Loucy (cell line): ENCODE results near the gene SLC13A1.

ENCODE experiments used
- H2AFZ ChIP-seq: fragments of 200-600 bp; sonication (generic); 2 replicates; pipeline ENCODE4 v1.6.0; 2016; ENCODE audit warnings: antibody characterized with exemption, mild to moderate bottlenecking, low read length, moderate library complexity
- H3F3A ChIP-seq: fragments of 200-600 bp; 2 replicates; pipeline ENCODE4 v1.6.0; 2016; ENCODE audit warnings: antibody characterized with exemption, low read depth, mild to moderate bottlenecking
- H3K27me3 ChIP-seq: fragments of 200-600 bp; sonication (generic); 2 replicates; pipeline ENCODE4 v1.6.1; 2014; ENCODE audit warnings: low read length, mild to moderate bottlenecking; ENCODE audit not compliant: insufficient read depth, poor library complexity, severe bottlenecking
- H3K36me3 ChIP-seq: fragments of 200-600 bp; sonication (generic); 2 replicates; pipeline ENCODE4 v1.6.1; 2016; ENCODE audit warnings: low read length; ENCODE audit not compliant: insufficient read depth
- H3K4me1 ChIP-seq: fragments of 200-600 bp; sonication (generic); 2 replicates; pipeline ENCODE4 v1.5.1; 2014; ENCODE audit warnings: low read length, mild to moderate bottlenecking; ENCODE audit not compliant: insufficient read depth, poor library complexity, severe bottlenecking
- H3K4me2 ChIP-seq: fragments of 200-600 bp; sonication (generic); 2 replicates; pipeline ENCODE4 v1.6.0; 2014; ENCODE audit warnings: antibody characterized with exemption, low read length, low read depth, mild to moderate bottlenecking; ENCODE audit not compliant: poor library complexity, severe bottlenecking
- H3K4me3 ChIP-seq: fragments of 200-600 bp; sonication (generic); 2 replicates; pipeline ENCODE4 v1.5.1; 2014; ENCODE audit warnings: low read length, mild to moderate bottlenecking, mixed read lengths; ENCODE audit not compliant: poor library complexity, severe bottlenecking
- H3K79me2 ChIP-seq: fragments of 200-600 bp; sonication (generic); 2 replicates; pipeline ENCODE4 v1.6.1; 2014; ENCODE audit warnings: low read length; ENCODE audit not compliant: insufficient read depth
- H3K9ac ChIP-seq: fragments of 200-600 bp; sonication (generic); 2 replicates; pipeline ENCODE4 v1.6.0; 2014; ENCODE audit warnings: mild to moderate bottlenecking, low read depth, low read length, moderate library complexity; ENCODE audit not compliant: poor library complexity, severe bottlenecking
- H3K9me2 ChIP-seq: fragments of 200-600 bp; sonication (generic); replicated peaks from 2 replicates; pipeline ENCODE4 v1.6.1; 2016; ENCODE audit warnings: low read depth, low read length, mixed read lengths
- H3K9me3 ChIP-seq: fragments of 200-600 bp; sonication (generic); 2 replicates; pipeline ENCODE4 v1.6.1; 2014; ENCODE audit warnings: mild to moderate bottlenecking, antibody characterized with exemption, low read length, low read depth; ENCODE audit not compliant: insufficient read depth
- H4K20me1 ChIP-seq: fragments of 200-600 bp; sonication (generic); 2 replicates; pipeline ENCODE4 v1.6.0; 2014; ENCODE audit warnings: antibody characterized with exemption, low read length, mild to moderate bottlenecking; ENCODE audit not compliant: insufficient read depth, poor library complexity, severe bottlenecking
- CTCF ChIP-seq: fragments of 200-600 bp; sonication (generic); conservative IDR thresholded peaks from 2 replicates; pipeline ENCODE4 v1.5.1; 2014; ENCODE audit warnings: mild to moderate bottlenecking, antibody characterized with exemption, low read length
- EZH2phosphoT487 ChIP-seq: fragments of 200-600 bp; IDR thresholded peaks from 2 replicates; pipeline ENCODE4 v1.6.1; 2018; ENCODE audit warnings: antibody characterized with exemption, mild to moderate bottlenecking, moderate library complexity, borderline replicate concordance

SLC13A1 gene

DNA sequence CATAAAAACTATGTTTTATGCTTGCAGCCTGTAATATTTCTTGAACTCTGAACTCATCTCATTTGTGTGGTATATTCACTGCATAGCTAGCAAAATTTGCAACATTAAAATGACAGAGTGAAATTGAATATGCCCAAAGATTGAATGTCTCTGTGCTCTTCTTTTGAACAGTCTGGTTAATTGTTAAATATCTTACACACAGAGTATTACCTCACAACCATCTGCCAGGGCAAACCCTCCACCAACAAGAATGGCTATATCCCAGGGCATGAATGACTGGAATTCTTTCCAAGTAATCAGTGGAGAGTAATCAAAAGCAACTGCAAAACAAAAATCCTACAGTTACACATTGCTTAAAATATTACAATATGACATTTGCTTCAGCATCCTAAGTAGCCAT lies 76.9 kb downstream of the SLC13A1 start:
- Histone ChIP-seq H2AFZ (no peak overlapping the region), H3K9me3 (no peaks in the 10 kb centered on the region), H3K9me2 (no peaks in the 10 kb centered on the region), H4K20me1 (no peaks in the 10 kb centered on the region), H3K4me1 (no peaks in the 10 kb centered on the region), H3F3A (no peaks in the 10 kb centered on the region), H3K4me2 (no peak overlapping the region), H3K79me2 (no peaks in the 10 kb centered on the region), H3K36me3 (no peaks in the 10 kb centered on the region), H3K9ac (no peak overlapping the region), H3K27me3 (no peaks in the 10 kb centered on the region), H3K4me3 (no peak overlapping the region)
- TF ChIP-seq EZH2phosphoT487: no peak
- no peak for TF ChIP-seq CTCF

DNA sequence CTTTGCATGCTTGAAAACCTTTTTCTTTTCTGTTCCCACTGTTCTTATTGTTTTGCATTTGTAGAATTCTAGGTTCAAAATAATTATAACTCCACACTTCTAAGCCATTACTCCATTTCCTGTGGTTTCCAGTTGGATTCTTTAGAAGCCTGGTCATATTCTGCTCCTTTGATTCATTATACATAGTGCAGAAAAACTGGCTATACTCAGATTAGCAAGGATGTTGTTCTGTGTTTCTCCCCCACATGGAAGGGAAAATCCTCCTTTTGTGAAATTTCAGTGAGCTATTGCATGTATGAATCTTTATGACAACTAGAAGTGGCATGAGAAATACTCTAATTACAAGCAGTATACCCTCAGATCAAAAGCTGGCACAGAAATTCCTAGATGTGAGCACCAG lies 79.5 kb downstream of the SLC13A1 start:
- H3K36me3 ChIP-seq: no peaks in the 10 kb centered on the region
- H3F3A ChIP-seq: no peaks in the 10 kb centered on the region
- no peaks in the 10 kb centered on the region for H4K20me1 ChIP-seq
- H3K4me2 ChIP-seq: no peak overlapping the region
- H3K9me2 ChIP-seq: no peaks in the 10 kb centered on the region
- H3K79me2 ChIP-seq: no peaks in the 10 kb centered on the region
- no peak overlapping the region for H3K9ac ChIP-seq
- H3K9me3 ChIP-seq: no peaks in the 10 kb centered on the region
- TF ChIP-seq CTCF (no peak), EZH2phosphoT487 (no peak)
- no peak overlapping the region for H3K4me3 ChIP-seq
- no peaks in the 10 kb centered on the region for H3K4me1 ChIP-seq
- no peaks in the 10 kb centered on the region for H3K27me3 ChIP-seq
- H2AFZ ChIP-seq: no peak overlapping the region

- no peaks in the 10 kb centered on the region for H3K36me3 ChIP-seq
- no peaks in the 10 kb centered on the region for H3K79me2 ChIP-seq
- no peak for TF ChIP-seq CTCF
- no peak for TF ChIP-seq EZH2phosphoT487
- H3K9ac ChIP-seq: no peak overlapping the region
- H3K4me1 ChIP-seq: no peaks in the 10 kb centered on the region
- H2AFZ ChIP-seq: no peak overlapping the region
- H3K4me3 ChIP-seq: no peak overlapping the region
- H3K4me2 ChIP-seq: no peak overlapping the region
- H3K27me3 ChIP-seq: no peaks in the 10 kb centered on the region
- H3F3A ChIP-seq: no peaks in the 10 kb centered on the region
- H3K9me2 ChIP-seq: no peaks in the 10 kb centered on the region
- H4K20me1 ChIP-seq: no peaks in the 10 kb centered on the region
- no peaks in the 10 kb centered on the region for H3K9me3 ChIP-seq
Observed at GRCh38 chr7:123115331-123115730, 84.4 kb downstream of the SLC13A1 start.
